ENCODE results near the gene ADGRL1.
A peak's percentile ranks its signal among the peaks of the same experiment; 100 is the strongest.
"Not testable (repeated sequence)": the region's sequence is repeated elsewhere in the genome, so short reads cannot be mapped to it uniquely, and the experiment has no call there.

ADGRL1 gene

GRCh38 chr19:14222886-14223285 lies 16.9 kb upstream of the ADGRL1 start:
- Histone ChIP-seq H3K9ac (ENCODE audit: insufficient read length, low read depth) (no peak overlapping the region), H3K36me3 (ENCODE audit: insufficient read depth, insufficient read length, low read length) (no peaks in the 10 kb centered on the region), H3K9me3 (ENCODE audit: insufficient read depth, low read length) (no peaks in the 10 kb centered on the region), H3K4me3 (ENCODE audit: insufficient read length, low read depth) (no peak overlapping the region), H3K4me1 (ENCODE audit: insufficient read depth, insufficient read length) (no peaks in the 10 kb centered on the region), H3K27me3 (ENCODE audit: insufficient read depth, insufficient read length) (no peaks in the 10 kb centered on the region)
- DNase-seq (ENCODE audit: low read depth, low spot score) = no peak
- no peak for TF ChIP-seq SUZ12 (IDR thresholded peaks at IDR 0.05; ENCODE audit: extremely low read depth, insufficient read depth, insufficient read length)
- TF ChIP-seq YY1 (IDR thresholded peaks at IDR 0.05; ENCODE audit: insufficient read depth, insufficient read length) = no peak
- TF ChIP-seq ZNF274 (IDR thresholded peaks at IDR 0.05; ENCODE audit: low read depth, low read length) = no peak

- H3K4me1 ChIP-seq (ENCODE audit: insufficient read depth, insufficient read length); H3K27me3 ChIP-seq (ENCODE audit: insufficient read depth, insufficient read length); H3K36me3 ChIP-seq (ENCODE audit: insufficient read depth, insufficient read length, low read length); H3K4me3 ChIP-seq (ENCODE audit: insufficient read length, low read depth); H3K9ac ChIP-seq (ENCODE audit: insufficient read length, low read depth); DNase-seq (ENCODE audit: low read depth, low spot score); H3K9me3 ChIP-seq (ENCODE audit: insufficient read depth, low read length): not testable (repeated sequence)
Observed at GRCh38 chr19:14221345-14221744, 15.4 kb upstream of the ADGRL1 start.

- H3K4me3 ChIP-seq (ENCODE audit: insufficient read length, low read depth) = no peak overlapping the region
- no peaks in the 10 kb centered on the region for H3K9me3 ChIP-seq (ENCODE audit: insufficient read depth, low read length)
- H3K36me3 ChIP-seq (ENCODE audit: insufficient read depth, insufficient read length, low read length) = no peaks in the 10 kb centered on the region
- no peaks in the 10 kb centered on the region for H3K27me3 ChIP-seq (ENCODE audit: insufficient read depth, insufficient read length)
- DNase-seq (ENCODE audit: low read depth, low spot score) = no peak
- H3K4me1 ChIP-seq (ENCODE audit: insufficient read depth, insufficient read length) = no peaks in the 10 kb centered on the region
- TF ChIP-seq SUZ12 (IDR thresholded peaks at IDR 0.05; ENCODE audit: extremely low read depth, insufficient read depth, insufficient read length) (no peak), YY1 (IDR thresholded peaks at IDR 0.05; ENCODE audit: insufficient read depth, insufficient read length) (no peak), ZNF274 (IDR thresholded peaks at IDR 0.05; ENCODE audit: low read depth, low read length) (no peak)
- no peak overlapping the region for H3K9ac ChIP-seq (ENCODE audit: insufficient read length, low read depth)
Observed at GRCh38 chr19:14218620-14219330, 12.8 kb upstream of the ADGRL1 start.

GRCh38 chr19:14217886-14218285 lies 11.9 kb upstream of the ADGRL1 start:
- not testable (repeated sequence) for H3K4me3 ChIP-seq (ENCODE audit: insufficient read length, low read depth); H3K27me3 ChIP-seq (ENCODE audit: insufficient read depth, insufficient read length); H3K9me3 ChIP-seq (ENCODE audit: insufficient read depth, low read length); H3K9ac ChIP-seq (ENCODE audit: insufficient read length, low read depth); H3K36me3 ChIP-seq (ENCODE audit: insufficient read depth, insufficient read length, low read length); DNase-seq (ENCODE audit: low read depth, low spot score); H3K4me1 ChIP-seq (ENCODE audit: insufficient read depth, insufficient read length)

GRCh38 chr19:14214580-14214979 lies 8.6 kb upstream of the ADGRL1 start:
- no peak for DNase-seq (ENCODE audit: low read depth, low spot score)
- Histone ChIP-seq H3K9me3 (ENCODE audit: insufficient read depth, low read length) (no peaks in the 10 kb centered on the region), H3K36me3 (ENCODE audit: insufficient read depth, insufficient read length, low read length) (no peaks in the 10 kb centered on the region), H3K4me1 (ENCODE audit: insufficient read depth, insufficient read length) (peaks cover 2% of the 10 kb centered on the region), H3K27me3 (ENCODE audit: insufficient read depth, insufficient read length) (peaks cover 7% of the 10 kb centered on the region), H3K9ac (ENCODE audit: insufficient read length, low read depth) (no peak overlapping the region), H3K4me3 (ENCODE audit: insufficient read length, low read depth) (no peak overlapping the region)
- TF ChIP-seq YY1 (IDR thresholded peaks at IDR 0.05; ENCODE audit: insufficient read depth, insufficient read length) (no peak), SUZ12 (IDR thresholded peaks at IDR 0.05; ENCODE audit: extremely low read depth, insufficient read depth, insufficient read length) (no peak), ZNF274 (IDR thresholded peaks at IDR 0.05; ENCODE audit: low read depth, low read length) (no peak)

- not testable (repeated sequence) for H3K9me3 ChIP-seq (ENCODE audit: insufficient read depth, low read length); H3K4me1 ChIP-seq (ENCODE audit: insufficient read depth, insufficient read length); DNase-seq (ENCODE audit: low read depth, low spot score); H3K4me3 ChIP-seq (ENCODE audit: insufficient read length, low read depth); H3K36me3 ChIP-seq (ENCODE audit: insufficient read depth, insufficient read length, low read length)
- Histone ChIP-seq H3K27me3 (ENCODE audit: insufficient read depth, insufficient read length) (peaks cover 13% of the 10 kb centered on the region), H3K9ac (ENCODE audit: insufficient read length, low read depth) (peak overlapping the region; percentile 81)
Observed at GRCh38 chr19:14210182-14210581, 4.2 kb upstream of the ADGRL1 start.

GRCh38 chr19:14209401-14209800 lies 3.4 kb upstream of the ADGRL1 start:
- Histone ChIP-seq H3K27me3 (ENCODE audit: insufficient read depth, insufficient read length) (peaks cover 13% of the 10 kb centered on the region), H3K9ac (ENCODE audit: insufficient read length, low read depth) (peak overlapping the region; percentile 81), H3K4me3 (ENCODE audit: insufficient read length, low read depth) (peak overlapping the region; percentile 36)
- not testable (repeated sequence) for H3K9me3 ChIP-seq (ENCODE audit: insufficient read depth, low read length); DNase-seq (ENCODE audit: low read depth, low spot score); H3K4me1 ChIP-seq (ENCODE audit: insufficient read depth, insufficient read length); H3K36me3 ChIP-seq (ENCODE audit: insufficient read depth, insufficient read length, low read length)

- H3K9me3 ChIP-seq (ENCODE audit: insufficient read depth, low read length); H3K4me1 ChIP-seq (ENCODE audit: insufficient read depth, insufficient read length); H3K36me3 ChIP-seq (ENCODE audit: insufficient read depth, insufficient read length, low read length); H3K9ac ChIP-seq (ENCODE audit: insufficient read length, low read depth); H3K4me3 ChIP-seq (ENCODE audit: insufficient read length, low read depth); DNase-seq (ENCODE audit: low read depth, low spot score): not testable (repeated sequence)
- peaks cover 13% of the 10 kb centered on the region for H3K27me3 ChIP-seq (ENCODE audit: insufficient read depth, insufficient read length)
Observed at GRCh38 chr19:14208496-14208895, 2.5 kb upstream of the ADGRL1 start.

- not testable (repeated sequence) for H3K36me3 ChIP-seq (ENCODE audit: insufficient read depth, insufficient read length, low read length); H3K4me3 ChIP-seq (ENCODE audit: insufficient read length, low read depth); H3K4me1 ChIP-seq (ENCODE audit: insufficient read depth, insufficient read length); H3K9me3 ChIP-seq (ENCODE audit: insufficient read depth, low read length); DNase-seq (ENCODE audit: low read depth, low spot score); H3K9ac ChIP-seq (ENCODE audit: insufficient read length, low read depth)
- peaks cover 13% of the 10 kb centered on the region for H3K27me3 ChIP-seq (ENCODE audit: insufficient read depth, insufficient read length)
Observed at GRCh38 chr19:14207796-14208195, 1.8 kb upstream of the ADGRL1 start.

GRCh38 chr19:14206737-14207726 lies 1.1 kb upstream of the ADGRL1 start:
- DNase-seq (ENCODE audit: low read depth, low spot score) = peak; percentile 88
- H3K9ac ChIP-seq (ENCODE audit: insufficient read length, low read depth) = peak overlapping the region; percentile 42
- not testable (repeated sequence) for H3K9me3 ChIP-seq (ENCODE audit: insufficient read depth, low read length)

More at GRCh38 chr19:14206737-14207726, 1.1 kb upstream of the ADGRL1 start:
- Histone ChIP-seq H3K27me3 (ENCODE audit: insufficient read depth, insufficient read length) (peaks cover 13% of the 10 kb centered on the region), H3K4me3 (ENCODE audit: insufficient read length, low read depth) (peak overlapping the region; percentile 34)
- not testable (repeated sequence) for H3K4me1 ChIP-seq (ENCODE audit: insufficient read depth, insufficient read length); H3K36me3 ChIP-seq (ENCODE audit: insufficient read depth, insufficient read length, low read length)

Measured in NT2/D1 (cell line).